ENCODE measurements around the gene PIGS.
"Not testable (repeated sequence)": the region's sequence is repeated elsewhere in the genome, so short reads cannot be mapped to it uniquely, and the experiment has no call there.

Gene PIGS

GRCh38 chr17:28571361-28572122 lies at the start of gene PIGS:
Gene PIGS (minus strand): TSS chr17:28571524. CDS start chr17:28571496, 28 bp downstream.
- DNase-seq, result peak; percentile 92 to 95

GRCh38 chr17:28620010-28620409 lies 48.7 kb upstream of the PIGS start:
- DNase-seq, result no peak

GRCh38 chr17:28618464-28618863 lies 47.1 kb upstream of the PIGS start:
- DNase-seq, result no peak

DNA sequence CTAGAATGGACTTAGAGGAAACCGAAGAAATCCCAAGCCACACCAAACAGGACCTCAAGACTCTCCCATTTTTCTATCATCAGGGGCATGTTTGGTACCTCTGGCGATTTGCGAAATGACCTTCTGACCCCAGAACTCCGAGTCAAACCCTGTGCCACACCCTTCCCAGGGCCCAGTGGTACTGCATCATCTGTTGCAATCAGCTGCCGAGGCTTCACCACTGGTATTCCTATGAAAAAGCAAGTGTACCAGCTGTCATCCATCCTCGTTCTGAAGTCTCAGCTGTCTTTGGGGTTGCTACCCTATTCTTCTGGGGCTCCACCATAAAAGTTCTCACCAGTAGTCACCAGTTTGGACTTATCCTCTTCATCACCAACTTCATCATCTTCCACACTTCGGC lies 45.0 kb upstream of the PIGS start:
- no peak for DNase-seq

GRCh38 chr17:28615260-28615940 lies 44.1 kb upstream of the PIGS start:
- no peak for DNase-seq

GRCh38 chr17:28613931-28614381 lies 42.6 kb upstream of the PIGS start, which contains the start of gene RSKR:
Gene RSKR (minus strand): TSS chr17:28614185. CDS start chr17:28614161, 24 bp downstream.
- peak; percentile 13 to 22 for DNase-seq

GRCh38 chr17:28612936-28613872 lies 41.9 kb upstream of the PIGS start:
- no peak for DNase-seq

GRCh38 chr17:28612531-28612930 lies 41.2 kb upstream of the PIGS start:
- DNase-seq, result no peak

GRCh38 chr17:28610376-28610775 lies 39.1 kb upstream of the PIGS start:
- DNase-seq, result no peak

DNA sequence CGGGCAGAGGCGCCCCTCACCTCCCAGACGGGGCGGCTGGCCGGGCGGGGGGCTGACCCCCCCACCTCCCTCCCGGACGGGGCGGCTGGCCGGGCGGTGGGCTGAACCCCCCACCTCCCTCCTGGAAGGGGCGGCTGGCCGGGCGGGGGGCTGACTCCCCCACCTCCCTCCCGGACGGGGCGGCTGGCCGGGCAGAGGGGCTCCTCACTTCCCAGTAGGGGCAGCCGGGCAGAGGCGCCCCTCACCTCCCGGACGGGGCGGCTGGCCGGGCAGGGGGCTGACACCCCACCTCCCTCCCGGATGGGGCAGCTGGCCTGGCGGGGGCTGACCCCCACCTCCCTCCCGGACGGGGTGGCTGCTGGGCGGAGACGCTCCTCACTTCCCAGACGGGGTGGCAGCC lies 32.7 kb upstream of the PIGS start:
- DNase-seq, result not testable (repeated sequence)

- DNase-seq, result peak in 1 of 2 donors; percentile 71
Measured at GRCh38 chr17:28599311-28600184, 28.2 kb upstream of the PIGS start.

DNA sequence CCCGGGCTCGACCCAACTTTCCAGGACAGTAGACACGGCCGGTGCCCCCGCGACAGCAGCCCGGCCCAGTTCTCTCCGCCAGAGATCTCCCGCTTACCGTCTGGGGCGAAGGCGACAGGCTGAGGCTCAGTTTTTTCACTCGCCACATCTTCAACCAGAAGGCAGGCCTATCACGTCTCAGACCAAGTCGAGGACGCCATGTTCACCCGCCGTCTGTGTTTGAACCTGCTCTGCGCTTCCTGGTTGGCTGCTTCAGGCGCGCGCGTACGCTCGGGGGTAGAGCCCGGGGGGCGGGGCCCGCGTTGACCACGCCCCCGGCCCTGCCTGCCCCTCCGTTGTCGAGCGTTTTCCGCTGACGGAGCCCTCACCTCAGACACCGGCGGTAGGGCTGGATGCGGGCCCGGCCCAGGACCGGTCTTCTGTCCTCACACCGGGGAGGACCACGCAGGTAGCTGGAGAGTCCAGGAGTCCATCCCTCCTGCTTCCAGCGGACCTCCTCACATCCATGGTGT lies 27.5 kb upstream of the PIGS start, which contains the start of gene SPAG5:
SPAG5 (minus strand) TSS at position 227 of the 512 bp plus-strand sequence; CDS start at position 148, 79 bp downstream.
- peak; percentile 81 to 83 for DNase-seq

GRCh38 chr17:28598389-28598788 lies 27.1 kb upstream of the PIGS start:
- DNase-seq, result no peak

- no peak for DNase-seq
Measured at GRCh38 chr17:28597606-28598383, 26.5 kb upstream of the PIGS start.

- DNase-seq, result no peak
Measured at GRCh38 chr17:28592260-28592659, 20.9 kb upstream of the PIGS start.

DNA sequence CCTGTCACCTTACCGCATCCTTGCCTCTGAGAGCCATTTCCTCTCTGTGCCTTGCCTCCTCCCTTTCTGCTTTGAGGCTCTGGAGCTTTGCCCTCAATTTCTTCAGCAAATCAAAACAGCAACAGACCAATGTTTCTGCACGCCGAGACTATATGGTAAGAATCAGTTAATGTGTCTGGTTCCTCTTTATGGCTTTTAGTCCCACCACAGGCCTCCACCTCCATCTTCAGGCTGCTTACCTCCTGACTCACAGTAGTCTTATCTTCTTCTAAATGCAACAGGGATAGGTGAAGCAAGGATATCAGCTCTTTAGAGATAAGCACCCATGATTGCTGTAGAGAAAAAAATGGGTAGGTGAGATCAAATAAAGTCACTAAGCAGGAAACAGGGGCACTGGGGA lies 14.5 kb upstream of the PIGS start:
- no peak for DNase-seq

- no peak for DNase-seq
Measured at GRCh38 chr17:28584434-28584833, 13.1 kb upstream of the PIGS start.

GRCh38 chr17:28582513-28582912 lies 11.2 kb upstream of the PIGS start:
- no peak for DNase-seq

DNA sequence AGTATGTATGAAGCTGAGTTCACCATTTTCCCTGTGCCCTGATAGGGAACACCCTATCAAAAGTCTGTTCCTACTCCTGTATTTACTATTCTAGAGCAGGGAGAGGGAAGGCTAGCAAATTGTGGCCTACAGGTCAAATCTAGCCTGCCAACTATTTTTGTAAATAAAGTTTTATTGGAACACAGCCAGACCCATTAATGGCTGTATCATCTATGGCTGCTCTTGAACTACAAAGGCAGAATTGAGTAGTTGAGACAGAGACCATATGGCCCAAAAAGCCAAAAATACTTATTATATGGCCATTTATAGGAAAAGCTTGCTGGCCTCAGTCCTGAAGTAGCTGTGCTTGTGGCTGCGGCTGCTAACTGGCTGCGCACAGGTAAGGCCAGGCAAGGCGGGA lies 9.6 kb upstream of the PIGS start:
- no peak for DNase-seq

DNA sequence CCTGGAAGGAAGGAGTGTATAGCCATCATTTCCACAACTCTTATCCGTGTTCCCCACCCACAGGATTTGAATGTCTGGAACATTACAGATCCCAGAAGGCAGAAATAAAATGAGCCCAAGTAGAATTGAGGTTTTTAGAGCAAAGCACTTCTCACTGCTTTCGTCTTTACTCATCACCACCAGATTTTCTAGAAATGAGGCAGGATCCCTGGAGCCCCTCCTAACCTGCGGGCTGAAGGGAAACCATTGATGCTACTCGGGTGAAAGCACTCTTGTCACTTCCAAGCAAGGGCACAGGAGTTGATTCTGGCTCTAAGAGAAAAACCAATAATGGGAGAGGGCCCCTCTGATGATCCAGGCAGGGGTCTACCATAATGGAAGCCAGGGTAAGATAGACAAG lies 8.2 kb upstream of the PIGS start:
- DNase-seq, result no peak
